ENCODE results near the gene CCDC178. TPM values are rescaled to one million over a fixed set of nuclear protein-coding genes. Genes with fewer than 3 reads are reported as not detected.

The CCDC178 gene
- total RNA-seq, 2 donors from 2014 or later, result 1.6 TPM; not detected in 1

- DNase-seq (ENCODE audit: low spot score) (no peak), ATAC-seq (ENCODE audit: insufficient number of reproducible peaks, low FRiP score, low read depth) (no peak)
- Histone ChIP-seq H3K36me3 (no peaks in the 10 kb centered on the region), H3K27me3 (replicated peaks; ENCODE audit: insufficient read depth) (no peaks in the 10 kb centered on the region), H3K9me3 (no peaks in the 10 kb centered on the region), H3K4me3 (no peak overlapping the region), H3K4me1 (ENCODE audit: control insufficient read depth in 1 of 2, low read depth in 2 of 2) (no peaks in the 10 kb centered on the region), H3K27ac (no peak overlapping the region)
- no peak for TF ChIP-seq CTCF (IDR thresholded peaks at IDR 0.05)
These were observed 426.3 kb downstream of the CCDC178 start for GRCh38 chr18:33014060-33014796.

DNA sequence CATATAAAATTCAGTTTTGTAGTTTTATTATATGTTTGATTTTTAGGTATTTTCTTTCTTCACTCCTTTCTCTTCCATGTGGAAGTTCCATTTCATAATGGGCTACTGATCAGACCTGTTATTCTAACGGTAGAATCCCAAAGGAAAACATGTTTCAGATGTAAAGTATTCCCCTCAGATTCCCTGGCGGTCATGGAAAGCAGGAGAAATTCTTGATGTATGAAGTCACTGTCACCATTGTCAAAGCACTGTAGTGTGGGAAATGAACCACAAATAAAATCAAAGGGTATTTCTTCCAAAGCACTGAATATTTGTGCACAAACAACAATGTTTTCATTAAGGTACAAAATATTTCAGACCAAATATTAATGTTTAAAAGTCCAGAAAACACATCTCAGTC lies 430.4 kb downstream of the CCDC178 start:
- no peak for ATAC-seq (ENCODE audit: insufficient number of reproducible peaks, low FRiP score, low read depth)
- no peaks in the 10 kb centered on the region for H3K36me3 ChIP-seq

DNA sequence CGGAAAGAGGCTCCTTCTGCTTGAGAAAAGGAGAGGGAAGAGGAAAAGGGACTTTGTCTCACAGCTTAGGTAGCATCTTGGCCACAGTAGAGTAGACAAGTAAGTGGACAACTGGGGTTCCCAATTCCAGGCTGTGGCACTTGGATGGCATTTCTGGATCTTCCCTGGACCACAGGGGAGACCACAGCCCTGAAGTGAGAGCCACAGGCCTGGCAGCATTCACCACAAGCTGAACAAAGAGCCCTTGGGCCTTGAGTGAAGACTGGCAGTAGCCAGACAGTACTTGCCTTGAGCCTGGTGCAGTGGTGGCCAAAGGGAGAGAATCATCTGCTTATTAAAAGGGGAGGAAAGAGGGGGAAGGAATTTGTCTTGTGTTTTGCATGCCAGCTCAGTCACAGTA lies 441.6 kb downstream of the CCDC178 start:
- no peak overlapping the region for H3K4me3 ChIP-seq
- H3K27me3 ChIP-seq (replicated peaks; ENCODE audit: insufficient read depth), result no peaks in the 10 kb centered on the region
- no peaks in the 10 kb centered on the region for H3K4me1 ChIP-seq (ENCODE audit: control insufficient read depth in 1 of 2, low read depth in 2 of 2)
- no peak overlapping the region for H3K27ac ChIP-seq
- TF ChIP-seq CTCF (IDR thresholded peaks at IDR 0.05), result no peak
- no peaks in the 10 kb centered on the region for H3K9me3 ChIP-seq
- no peaks in the 10 kb centered on the region for H3K36me3 ChIP-seq
- ATAC-seq (ENCODE audit: insufficient number of reproducible peaks, low FRiP score, low read depth), result no peak
- no peak for DNase-seq (ENCODE audit: low spot score)

More for the DNA sequence above, 430.4 kb downstream of the CCDC178 start:
- no peak for DNase-seq (ENCODE audit: low spot score)
- Histone ChIP-seq H3K27ac (no peak overlapping the region), H3K4me3 (no peak overlapping the region), H3K9me3 (no peaks in the 10 kb centered on the region), H3K4me1 (ENCODE audit: control insufficient read depth in 1 of 2, low read depth in 2 of 2) (no peaks in the 10 kb centered on the region), H3K27me3 (replicated peaks; ENCODE audit: insufficient read depth) (no peaks in the 10 kb centered on the region)
- no peak for TF ChIP-seq CTCF (IDR thresholded peaks at IDR 0.05)

DNA sequence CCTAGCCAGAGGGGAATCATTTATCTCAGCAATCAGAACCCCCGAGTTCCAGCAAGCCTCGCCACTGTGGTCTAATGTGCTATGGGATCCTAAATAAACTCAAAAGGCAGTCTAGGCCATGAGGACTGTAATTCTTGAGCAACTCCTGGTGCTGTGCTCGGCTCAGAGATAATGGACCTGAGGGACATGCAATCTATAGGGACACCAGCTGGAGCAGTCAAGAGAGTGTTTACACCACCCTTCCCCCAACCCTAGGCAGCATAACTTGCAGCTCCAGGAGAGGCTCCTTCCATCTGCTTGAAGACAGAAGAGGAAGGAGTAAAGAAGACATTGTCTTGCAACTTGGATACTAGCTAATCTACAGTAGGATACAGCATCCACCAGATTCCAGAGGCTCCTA lies 442.2 kb downstream of the CCDC178 start:
- H3K36me3 ChIP-seq, result no peaks in the 10 kb centered on the region
- no peak for TF ChIP-seq CTCF (IDR thresholded peaks at IDR 0.05)
- no peaks in the 10 kb centered on the region for H3K9me3 ChIP-seq
- no peak for DNase-seq (ENCODE audit: low spot score)
- H3K4me1 ChIP-seq (ENCODE audit: control insufficient read depth in 1 of 2, low read depth in 2 of 2), result no peaks in the 10 kb centered on the region
- ATAC-seq (ENCODE audit: insufficient number of reproducible peaks, low FRiP score, low read depth), result no peak
- no peak overlapping the region for H3K4me3 ChIP-seq
- H3K27me3 ChIP-seq (replicated peaks; ENCODE audit: insufficient read depth), result no peaks in the 10 kb centered on the region
- no peak overlapping the region for H3K27ac ChIP-seq

DNA sequence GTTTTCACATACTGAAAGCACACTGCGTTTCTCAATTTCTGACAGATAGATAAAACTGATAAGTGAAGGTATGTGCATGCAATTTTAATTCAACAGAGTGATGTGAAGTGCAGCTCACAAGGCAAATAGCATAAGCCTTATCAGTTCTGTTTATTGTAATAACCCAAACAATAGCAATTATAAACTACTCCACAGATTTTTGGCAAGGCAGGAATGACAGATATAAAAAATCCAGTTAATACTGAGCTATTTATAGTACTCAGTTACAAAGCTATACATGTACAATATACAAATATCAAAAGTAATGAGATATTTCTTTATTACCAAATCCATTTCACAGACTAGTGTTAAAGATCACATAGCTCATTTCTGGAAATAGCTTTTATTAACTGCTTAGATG lies 456.8 kb downstream of the CCDC178 start:
- no peaks in the 10 kb centered on the region for H3K36me3 ChIP-seq
- TF ChIP-seq CTCF (IDR thresholded peaks at IDR 0.05), result no peak
- ATAC-seq (ENCODE audit: insufficient number of reproducible peaks, low FRiP score, low read depth), result no peak
- no peaks in the 10 kb centered on the region for H3K4me1 ChIP-seq (ENCODE audit: control insufficient read depth in 1 of 2, low read depth in 2 of 2)
- H3K27me3 ChIP-seq (replicated peaks; ENCODE audit: insufficient read depth), result no peaks in the 10 kb centered on the region
- no peak overlapping the region for H3K4me3 ChIP-seq
- no peak for DNase-seq (ENCODE audit: low spot score)
- no peak overlapping the region for H3K27ac ChIP-seq
- no peaks in the 10 kb centered on the region for H3K9me3 ChIP-seq
